MCF 10A (cell line): ENCODE results near the gene DNAH2. TPM values are rescaled to one million over a fixed set of nuclear protein-coding genes. Genes with fewer than 3 reads are reported as not detected.

Source experiments
- BruUV-seq: library from RNA; stranded (reverse); fragments of 400-500 nt; replicated peaks from 2 replicates; lab custom pipeline; 2021; lab: Mats Ljungman, UMichigan
- CTCF ChIA-PET: fragments of 300-600 bp; sonication (Branson Sonifier 250); formaldehyde crosslinking; extraction: SDS; loops from one replicate; lab custom pipeline; 2021; ENCODE audit warnings: antibody characterized with exemption, inconsistent platforms; lab: Yijun Ruan, JAX
- POLR2A ChIA-PET: fragments of 300-600, 350-650 bp; sonication (Branson Sonifier 250); formaldehyde crosslinking; extraction: SDS; loops from one replicate; lab custom pipeline; 2020; ENCODE audit warnings: antibody characterized with exemption, inconsistent platforms; lab: Yijun Ruan, JAX
- DNase-seq: peaks from one replicate; pipeline ENCODE4 v3.0.0-alpha.2; 2018; ENCODE audit not compliant: unreplicated experiment
- H3K27ac Mint-ChIP-seq: one replicate; pipeline ENCODE4 v1.8.0; 2022; ENCODE audit warnings: mild to moderate bottlenecking, low read depth, mixed read lengths; ENCODE audit not compliant: unreplicated experiment
- H3K27me3 Mint-ChIP-seq: one replicate; pipeline ENCODE4 v1.8.0; 2022; ENCODE audit warnings: mixed read lengths; ENCODE audit not compliant: insufficient read depth, unreplicated experiment
- H3K36me3 Mint-ChIP-seq: one replicate; pipeline ENCODE4 v1.8.0; 2022; ENCODE audit warnings: mild to moderate bottlenecking, moderate library complexity, mixed read lengths; ENCODE audit not compliant: insufficient read depth, unreplicated experiment
- H3K4me1 Mint-ChIP-seq: one replicate; pipeline ENCODE4 v1.8.0; 2022; ENCODE audit warnings: mixed read lengths; ENCODE audit not compliant: insufficient read depth, unreplicated experiment
- H3K4me3 Mint-ChIP-seq: one replicate; pipeline ENCODE4 v1.8.0; 2022; ENCODE audit warnings: mild to moderate bottlenecking, moderate library complexity, mixed read lengths; ENCODE audit not compliant: unreplicated experiment
- H3K9me3 Mint-ChIP-seq: one replicate; pipeline ENCODE4 v1.8.0; 2022; ENCODE audit warnings: mixed read lengths; ENCODE audit not compliant: unreplicated experiment
- CTCF ChIP-seq: fragments of 200-600 bp; IDR thresholded peaks from one replicate; pipeline ENCODE4 v1.8.0; 2022; ENCODE audit warnings: antibody characterized with exemption, mild to moderate bottlenecking; ENCODE audit not compliant: unreplicated experiment
- intact Hi-C: fragments of 100-400 bp; cut with micrococcal nuclease; formaldehyde crosslinking; loops from 2 replicates; pipeline ENCODE4 v1.14.1; 2022
- total RNA-seq: library from RNA; stranded (reverse); gene quantifications from 2 replicates; pipeline ENCODE4 v1.2.3, GENCODE V29; 2022

DNAH2 gene
- total RNA-seq, 1 experiment from 2014 or later, result 0.12 TPM

GRCh38 chr17:7832431-7832830 lies 114.9 kb downstream of the DNAH2 start:
- POLR2A ChIA-PET, result interaction anchor here (1.3 to 6.6 kb wide), 3 partner anchors 11 to 24 kb away, joined by 6 to 70 read pairs (median 21); partner anchors contain the start of genes CYB5D1, NAA38 and TMEM88
- no TSS peak for BruUV-seq
- Mint-ChIP-seq H3K27ac (no peak overlapping the region), H3K4me3 (no peak overlapping the region), H3K9me3 (no peaks in the 10 kb centered on the region), H3K4me1 (peaks cover 22% of the 10 kb centered on the region), H3K36me3 (peaks cover 1% of the 10 kb centered on the region), H3K27me3 (peaks cover 10% of the 10 kb centered on the region)
- CTCF ChIA-PET, result interaction anchor here (0.7 to 4.3 kb wide), 5 partner anchors 10 to 196 kb away, joined by 3 to 36 read pairs (median 8); partner anchors contain the start of gene NAA38
- no peak for DNase-seq
- no peak for TF ChIP-seq CTCF
- intact Hi-C loops, result no loop called here

GRCh38 chr17:7833011-7833794 lies 115.7 kb downstream of the DNAH2 start:
- H3K4me3 Mint-ChIP-seq, result peak overlapping the region; percentile 89
- CTCF ChIA-PET, result interaction anchor here (0.6 to 4.3 kb wide), 13 partner anchors 8 to 90 kb away, joined by 3 to 36 read pairs (median 5); partner anchors contain the start of gene NAA38

GRCh38 chr17:7833795-7834541 lies 116.4 kb downstream of the DNAH2 start, which contains the start of gene KDM6B:
Gene KDM6B, plus strand, starts transcription at chr17:7834217. Its CDS starts 11,338 bp downstream, at chr17:7845555.
- Mint-ChIP-seq H3K36me3 (peaks cover 6% of the 10 kb centered on the region), H3K27ac (peak within 1 kb of the TSS; percentile 99), H3K4me3 (peak within 1 kb of the TSS; percentile 89), H3K4me1 (peaks cover 34% of the 10 kb centered on the region), H3K27me3 (peaks cover 8% of the 10 kb centered on the region), H3K9me3 (no peaks in the 10 kb centered on the region)
- TF ChIP-seq CTCF, result no peak
- ChIA-PET CTCF (interaction anchor here (0.6 to 4.3 kb wide), 19 partner anchors 8 to 1723 kb away, joined by 3 to 36 read pairs (median 4); partner anchors contain the start of gene NAA38), POLR2A (interaction anchor here (0.6 to 6.6 kb wide), 18 partner anchors 9 to 389 kb away, joined by 3 to 97 read pairs (median 6); partner anchors contain the start of genes CNTROB, CYB5D1, NAA38 and TMEM88)
- BruUV-seq, result no TSS peak
- intact Hi-C loops, result loop anchor here (1.0 kb wide), 2 partner anchors 17 to 23 kb away; partner anchors contain the start of gene NAA38
- peak; percentile 92 for DNase-seq

More at GRCh38 chr17:7833011-7833794, 115.7 kb downstream of the DNAH2 start:
- POLR2A ChIA-PET, result interaction anchor here (0.6 to 6.6 kb wide), 14 partner anchors 8 to 140 kb away, joined by 3 to 97 read pairs (median 6); partner anchors contain the start of genes CNTROB, CYB5D1, NAA38 and TMEM88
- Mint-ChIP-seq H3K4me1 (peaks cover 27% of the 10 kb centered on the region), H3K9me3 (no peaks in the 10 kb centered on the region), H3K36me3 (peaks cover 6% of the 10 kb centered on the region), H3K27me3 (peaks cover 10% of the 10 kb centered on the region), H3K27ac (peak overlapping the region; percentile 99)
- no TSS peak for BruUV-seq
- intact Hi-C loops, result no loop called here
- no peak for DNase-seq
- TF ChIP-seq CTCF, result no peak
